NCI-H1105 treated with DMSO at 0.1 percent for 48 hours (cell line): ENCODE results near the gene MKRN2OS.
"Not testable (repeated sequence)": the region's sequence is repeated elsewhere in the genome, so short reads cannot be mapped to it uniquely, and the experiment has no call there.

Source experiments
- DNase-seq: peaks from one replicate; lab custom pipeline; 2025; lab: John Stamatoyannopoulos, UW

MKRN2OS gene

DNA sequence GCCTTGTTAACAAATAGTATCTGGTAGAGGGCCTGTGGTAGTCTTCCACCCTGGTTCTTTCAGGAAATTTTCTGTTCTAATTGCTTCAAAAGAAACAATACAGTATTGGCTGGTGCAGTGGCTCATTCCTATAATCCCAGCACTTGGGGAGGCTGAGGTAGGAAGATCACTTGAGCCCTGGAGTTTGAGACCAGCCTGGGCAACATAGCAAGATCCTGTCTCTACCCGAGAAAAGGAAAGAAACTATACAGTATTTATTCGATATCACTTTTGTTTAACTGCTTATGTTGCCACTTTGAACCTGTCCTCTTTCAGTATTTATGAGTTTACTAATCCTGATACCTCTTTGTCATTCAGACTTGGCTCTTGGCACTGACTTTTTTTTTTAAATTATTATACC, 16.1 kb upstream of the MKRN2OS start:
- no peak for DNase-seq

DNA sequence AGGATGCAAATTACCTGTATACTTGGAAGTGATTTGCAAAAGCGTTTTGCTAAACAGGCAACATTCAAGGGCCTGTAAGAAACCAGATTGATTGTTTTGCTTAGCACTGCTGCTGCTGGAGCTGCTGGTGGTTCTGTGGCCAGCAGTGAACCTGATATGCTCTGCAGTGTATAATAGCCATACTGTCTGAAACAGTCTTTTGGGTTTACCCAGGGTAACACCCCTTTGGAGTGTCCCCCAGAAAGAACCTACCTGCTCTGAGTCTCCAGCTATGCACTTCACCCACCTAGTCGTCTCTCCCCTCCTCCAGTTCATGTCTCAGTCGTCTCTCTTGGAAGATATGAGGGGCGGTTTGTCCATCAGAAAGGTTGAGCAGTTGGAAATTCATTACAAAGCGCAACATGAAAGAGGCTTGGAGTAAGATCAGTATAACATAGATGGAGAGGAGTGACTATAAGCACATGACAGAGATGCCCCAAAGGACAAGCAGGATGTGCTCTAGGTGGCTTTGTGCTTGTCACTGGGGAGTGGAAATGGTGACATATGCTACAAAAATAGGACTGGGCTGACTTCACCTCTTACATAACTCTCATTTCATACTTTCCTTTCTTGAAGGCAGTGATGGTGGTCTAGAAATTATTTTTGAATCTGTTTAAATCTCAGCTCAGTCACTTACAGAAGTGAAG, 15.3 kb upstream of the MKRN2OS start:
- no peak for DNase-seq

DNA sequence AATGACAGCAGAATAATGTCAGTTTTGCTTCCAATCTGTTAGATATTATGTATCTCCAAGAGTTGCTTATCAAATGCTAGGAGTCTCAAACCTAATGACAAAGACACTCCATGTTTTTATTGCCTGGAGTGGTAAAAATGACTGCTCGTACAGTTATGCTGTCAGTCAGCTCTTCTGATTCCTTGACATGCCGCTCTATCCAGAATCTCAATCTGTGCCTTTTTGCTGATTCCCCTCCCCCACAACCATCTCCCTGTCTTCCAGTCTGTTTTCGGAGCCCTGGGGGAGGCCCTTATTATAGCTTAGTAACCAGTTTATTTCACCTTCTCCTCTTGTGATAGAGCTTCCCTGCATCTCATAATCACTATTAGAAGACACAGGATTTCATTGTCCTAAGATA, 14.2 kb upstream of the MKRN2OS start:
- DNase-seq = no peak

DNA sequence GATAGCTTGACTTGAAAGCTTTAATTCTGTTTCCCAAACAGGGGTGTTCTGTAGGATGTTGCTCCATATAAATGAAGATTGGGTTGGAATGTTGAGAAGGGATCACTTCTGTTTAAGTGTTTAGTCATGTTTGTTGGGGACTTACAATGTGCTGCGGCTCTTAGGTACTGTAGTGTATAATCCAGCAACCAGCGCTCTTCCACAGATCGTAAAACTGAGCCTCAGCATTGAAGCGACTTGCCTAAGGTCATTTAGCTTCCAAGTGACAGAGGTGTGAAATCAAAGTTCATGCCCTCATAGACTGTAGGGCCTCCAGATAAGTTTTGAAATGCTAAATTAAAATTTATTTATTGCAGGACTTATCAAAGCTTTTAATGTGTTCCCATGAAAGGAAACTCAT, 13.4 kb upstream of the MKRN2OS start:
- no peak for DNase-seq

DNA sequence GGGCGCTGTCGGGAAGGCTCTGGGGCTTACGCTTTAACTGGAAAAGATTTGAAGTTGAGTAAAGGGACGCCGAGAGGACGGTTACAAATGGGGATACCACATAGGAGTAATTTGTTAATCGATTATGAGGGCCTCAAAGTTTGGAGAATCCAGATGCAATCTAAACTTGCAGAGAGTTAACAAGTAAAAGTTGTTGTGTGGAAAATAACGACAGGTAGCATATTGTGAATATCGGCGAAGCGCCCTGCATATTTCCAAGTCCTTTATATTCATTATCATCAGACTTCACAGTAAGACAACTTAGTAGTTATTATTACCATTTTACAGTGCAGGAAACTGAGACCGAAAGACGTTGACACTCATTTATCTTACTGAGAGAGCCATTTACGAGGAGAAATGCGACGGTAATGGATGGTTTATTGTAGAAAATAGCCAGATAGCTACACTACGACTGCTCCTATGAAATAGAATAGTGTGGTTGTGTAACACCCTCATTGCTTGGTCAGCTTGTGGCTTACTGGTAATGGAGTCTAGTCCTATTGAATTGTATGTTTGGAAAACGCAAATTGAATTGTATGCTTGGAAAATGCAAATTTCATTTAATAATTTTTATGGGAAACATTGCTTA, 12.3 kb upstream of the MKRN2OS start:
- DNase-seq = no peak

DNA sequence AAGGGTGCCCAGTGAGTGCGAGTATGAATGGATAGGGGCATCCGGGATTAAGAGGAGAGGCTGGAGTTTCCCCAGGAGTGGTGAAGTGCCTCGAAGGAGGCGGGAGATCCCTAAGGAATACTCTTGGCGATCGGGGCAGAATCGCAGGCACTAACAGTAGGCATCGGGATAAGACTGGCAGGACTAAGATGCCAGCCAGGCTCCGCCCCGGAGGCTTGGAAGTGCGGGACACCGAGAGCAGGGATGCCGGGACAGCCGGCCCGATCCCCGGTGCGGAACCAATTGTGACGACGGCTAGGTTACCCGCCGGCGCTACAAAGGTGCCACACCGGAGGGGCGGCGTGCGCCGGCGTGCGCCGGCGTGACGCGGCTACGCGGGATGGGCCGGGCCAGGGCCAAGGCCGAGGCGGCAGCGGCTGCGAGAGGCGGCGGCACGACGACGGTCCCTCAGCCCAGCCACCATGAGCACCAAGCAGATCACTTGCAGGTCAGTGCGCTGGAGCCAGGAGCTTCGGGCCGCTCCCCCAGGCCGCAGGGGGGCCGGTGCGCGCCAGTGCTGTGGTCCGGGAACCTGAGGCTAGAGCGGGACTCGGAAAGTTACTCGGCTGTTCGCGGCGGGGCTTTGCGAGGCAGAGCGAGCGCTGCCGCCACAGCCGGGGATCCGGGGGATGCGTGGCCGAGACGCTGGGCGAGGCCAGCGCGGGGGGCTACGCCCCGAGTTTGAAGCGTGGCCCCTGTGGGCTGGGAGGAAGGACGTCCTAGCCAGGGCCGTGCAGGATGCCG, 11.6 kb upstream of the MKRN2OS start, which contains the start of gene MKRN2:
Gene MKRN2, plus strand, starts transcription at position 398 of the 783 bp plus-strand sequence. Its CDS starts 64 bp downstream, at position 462.
- peak; percentile 60 for DNase-seq

DNA sequence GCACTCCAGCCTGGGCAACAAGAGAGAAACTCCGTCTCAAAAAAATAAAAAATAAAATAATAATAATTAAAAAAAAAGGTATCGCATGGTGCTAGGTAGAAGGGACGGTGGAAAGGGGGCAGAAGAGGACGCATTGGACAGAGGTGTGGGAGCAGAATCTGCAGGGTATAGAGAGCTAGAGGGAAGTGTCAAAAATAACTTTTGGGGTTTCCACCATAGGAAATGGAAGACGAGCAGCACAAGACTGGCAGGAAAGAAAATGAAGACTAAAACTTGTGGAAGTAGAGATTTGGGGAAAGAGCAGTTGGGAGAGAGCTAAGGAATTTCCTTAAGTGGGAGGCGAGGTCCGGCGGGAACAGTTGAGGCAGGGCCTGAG, 11.0 kb upstream of the MKRN2OS start:
- no peak for DNase-seq

DNA sequence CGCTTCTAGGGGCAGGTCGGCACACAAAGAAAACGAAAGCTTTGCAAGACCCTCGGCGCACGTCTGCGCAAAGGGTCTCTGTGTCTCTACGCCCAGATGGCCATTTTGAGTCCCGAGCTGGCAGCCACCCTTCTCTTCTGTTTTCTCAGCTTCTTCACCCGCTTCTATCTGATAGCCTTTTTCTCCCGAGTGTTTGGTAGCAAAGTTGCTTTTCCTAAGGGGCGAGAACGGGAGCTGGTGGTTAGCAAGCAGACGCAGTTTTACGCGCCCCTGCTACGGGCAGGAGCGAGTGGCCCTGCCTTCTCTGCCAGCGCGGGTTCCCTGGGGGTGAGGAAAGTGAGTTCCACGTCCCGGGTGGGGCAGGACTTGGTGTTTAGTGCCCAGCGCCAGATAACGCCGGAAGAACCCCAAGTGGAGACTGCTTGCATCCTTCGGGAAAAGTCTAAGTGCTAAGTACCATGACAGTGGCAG, 8.7 kb upstream of the MKRN2OS start:
- DNase-seq = peak; percentile 41

DNA sequence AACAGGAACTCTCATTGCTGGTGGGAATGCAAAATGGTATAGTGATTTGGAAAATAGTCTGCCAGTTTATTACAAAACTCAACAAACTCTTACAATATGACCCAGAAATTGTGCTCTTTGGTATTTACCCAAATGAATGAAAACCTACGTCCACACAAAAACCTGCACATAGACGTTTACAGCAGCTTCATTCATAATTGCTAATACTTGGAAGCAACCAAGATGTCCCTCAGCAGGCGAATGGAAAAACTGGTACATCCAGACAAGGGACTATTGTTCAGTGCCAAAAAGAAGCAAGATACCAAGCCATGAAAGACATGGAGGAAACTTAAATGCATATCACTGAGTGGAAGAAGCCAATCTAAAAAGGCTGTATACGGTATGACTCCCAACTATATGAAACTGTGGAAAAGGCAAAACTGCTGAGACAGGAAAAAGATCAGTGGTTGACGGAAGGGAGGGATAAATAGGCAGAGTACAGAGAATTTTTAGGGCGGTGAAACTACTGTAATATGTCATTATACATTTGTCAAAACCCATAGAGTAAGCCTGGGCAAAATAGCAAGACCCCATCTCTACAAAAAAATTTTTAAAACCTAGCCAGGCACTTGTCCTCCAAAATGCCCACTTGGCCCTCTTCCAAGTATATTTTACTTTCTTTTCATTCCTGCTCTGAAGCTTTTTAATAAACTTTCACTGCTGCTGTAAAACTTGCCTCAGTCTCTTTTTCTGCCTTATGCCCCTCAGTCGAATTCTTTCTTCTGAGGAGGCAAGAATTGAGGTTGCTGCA, 4.9 kb upstream of the MKRN2OS start:
- DNase-seq = no peak

DNA sequence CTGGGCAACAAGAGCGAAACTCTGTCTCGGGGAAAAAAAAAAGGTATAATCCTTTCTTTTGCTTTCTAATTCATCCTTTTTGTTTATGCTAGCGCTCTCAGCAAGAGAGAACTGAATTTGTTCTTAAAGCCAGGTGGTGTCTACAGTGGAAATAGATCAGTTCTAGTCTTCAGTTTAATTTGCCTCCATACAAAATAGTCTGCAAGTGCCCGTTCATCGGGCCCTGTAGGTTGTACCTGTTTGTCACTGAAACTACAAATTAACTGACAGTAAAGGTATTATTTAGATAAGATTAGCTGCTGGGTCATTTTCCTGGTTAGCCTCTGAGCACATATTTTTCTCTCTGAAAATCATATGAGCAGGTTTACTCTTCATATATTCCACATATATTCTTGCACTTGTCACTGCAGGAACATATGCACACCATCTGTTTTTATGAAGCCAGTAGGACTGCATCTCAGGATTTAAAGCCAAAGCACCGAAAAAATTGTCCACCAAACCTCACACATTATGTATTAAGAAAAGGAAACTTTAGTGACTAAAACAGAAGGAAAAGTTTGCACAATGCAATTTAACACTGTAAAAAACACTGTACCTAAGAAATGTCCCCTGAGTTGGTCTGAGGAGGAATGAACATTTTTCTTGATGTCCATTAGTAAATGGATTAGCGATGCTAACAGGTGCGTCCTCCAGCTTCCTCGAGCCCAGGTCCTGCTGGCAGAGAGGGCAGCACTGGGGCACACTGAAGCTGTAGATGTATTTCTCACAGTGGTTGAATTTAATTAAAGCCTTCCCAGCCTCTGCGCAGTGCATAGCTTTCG, 437 bp downstream of the MKRN2OS start:
- DNase-seq = no peak

DNA sequence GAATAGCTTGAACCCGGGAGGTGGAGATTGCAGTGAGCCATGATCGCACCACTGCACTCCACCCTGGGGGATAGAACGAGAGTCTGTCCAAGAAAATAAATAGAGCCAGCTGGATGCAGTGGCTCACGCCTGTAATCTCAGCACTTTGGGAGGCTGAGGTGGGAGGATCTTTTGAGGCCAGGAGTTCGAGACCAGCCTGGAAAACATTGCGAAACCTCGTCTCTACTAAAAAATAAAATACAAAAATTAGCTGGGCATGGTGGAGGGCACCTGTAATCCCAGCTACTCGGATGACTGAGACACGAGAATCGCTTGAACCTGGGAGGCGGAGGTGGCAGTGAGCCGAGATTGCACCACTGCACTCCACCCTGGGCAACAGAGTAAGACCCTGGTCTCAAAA, 1.8 kb downstream of the MKRN2OS start:
- not testable (repeated sequence) for DNase-seq

DNA sequence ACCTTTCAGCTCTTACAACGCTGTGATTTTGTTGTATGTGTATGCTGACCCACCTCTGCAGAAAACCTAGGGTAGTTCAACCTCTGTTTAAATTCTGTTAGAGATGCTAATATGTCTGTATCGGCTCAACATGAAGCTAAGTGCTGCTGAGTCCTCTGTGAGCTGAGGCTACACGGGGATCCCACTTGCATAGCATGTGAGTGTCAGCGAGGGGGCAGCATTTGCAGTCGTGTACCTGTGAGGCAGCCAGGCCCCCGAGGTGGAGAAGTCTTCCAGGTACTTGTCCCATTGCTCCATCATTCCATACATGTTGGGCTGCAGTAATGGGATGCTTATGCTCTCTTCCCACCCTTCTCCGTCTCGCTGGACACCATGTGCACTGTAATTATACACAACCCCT, 3.7 kb downstream of the MKRN2OS start:
- no peak for DNase-seq

DNA sequence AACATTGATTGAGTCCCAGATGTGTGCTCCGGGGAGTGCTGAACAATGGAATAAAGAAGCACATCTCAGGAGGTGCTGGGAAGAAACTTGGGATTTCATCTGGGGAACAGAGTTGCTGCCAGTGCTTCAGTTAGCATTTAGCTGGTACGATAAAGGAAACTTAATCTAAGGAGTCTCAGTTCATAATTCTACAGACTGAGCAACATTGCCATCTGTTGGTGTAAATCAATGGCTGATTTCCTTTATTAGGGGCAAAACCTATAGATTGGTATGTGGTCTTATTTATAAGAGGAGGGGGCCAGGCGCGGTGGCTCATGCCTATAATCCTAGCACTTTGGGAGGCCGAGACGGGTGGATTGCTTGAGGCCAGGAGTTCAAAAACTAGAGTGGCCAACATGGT, 8.9 kb downstream of the MKRN2OS start:
- DNase-seq = no peak

DNA sequence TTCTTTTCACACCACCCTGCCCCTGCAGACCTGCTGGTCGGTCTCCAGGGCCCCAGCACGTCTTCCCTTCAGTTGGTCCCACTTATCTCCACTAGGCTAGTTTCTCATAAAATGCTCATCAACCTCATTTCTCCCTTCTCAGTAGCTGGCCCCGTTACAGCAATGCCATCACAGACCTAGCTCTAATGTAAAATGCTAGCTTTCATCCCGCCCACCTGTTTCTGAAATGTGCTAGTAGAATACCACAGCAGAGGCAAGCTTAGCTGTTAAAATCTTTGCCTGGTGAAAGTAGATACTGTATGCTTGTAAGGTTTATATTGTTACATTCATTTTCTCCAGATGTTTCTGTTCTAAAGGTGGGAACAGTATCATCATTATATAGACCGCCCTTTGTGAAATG, 13.1 kb downstream of the MKRN2OS start:
- no peak for DNase-seq

DNA sequence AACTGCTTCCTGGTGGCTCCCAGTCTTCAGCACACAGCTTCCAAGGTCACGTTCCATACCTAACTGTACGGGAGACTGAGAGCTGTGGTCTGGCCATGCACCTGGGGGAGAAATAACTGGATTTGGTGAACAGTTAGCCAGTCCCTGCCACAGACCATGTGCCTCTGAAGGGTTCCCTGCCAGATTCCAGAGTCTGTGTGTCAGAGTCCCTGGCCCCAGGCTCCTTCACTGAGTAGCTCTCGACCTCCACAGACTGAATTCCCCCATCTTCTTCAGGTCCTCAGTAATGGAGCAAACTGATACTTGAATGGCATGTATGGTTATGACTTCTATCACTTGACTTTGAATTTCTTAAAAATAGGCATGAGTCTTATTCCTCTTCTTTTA, 17.5 kb downstream of the MKRN2OS start:
- DNase-seq = no peak

DNA sequence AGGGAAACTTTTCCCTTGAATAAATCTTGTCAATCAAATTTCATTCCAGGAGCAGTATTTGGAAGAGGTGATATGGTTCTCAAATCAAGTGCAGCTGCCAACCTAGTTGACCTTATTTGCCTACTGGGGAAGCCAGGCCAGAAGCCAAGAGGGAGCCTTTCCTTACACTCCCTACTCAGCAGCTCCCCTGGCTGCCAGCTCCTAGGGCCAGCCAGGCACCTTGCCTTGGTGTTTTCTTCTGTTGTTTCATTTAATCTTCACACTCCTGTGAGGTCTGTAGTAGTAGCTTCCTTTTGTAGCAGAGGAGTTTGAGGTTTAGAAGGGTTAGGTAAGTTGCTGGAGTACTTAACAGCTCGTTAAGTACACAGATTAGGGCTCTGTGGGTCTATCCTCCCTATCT, 22.6 kb downstream of the MKRN2OS start:
- no peak for DNase-seq

DNA sequence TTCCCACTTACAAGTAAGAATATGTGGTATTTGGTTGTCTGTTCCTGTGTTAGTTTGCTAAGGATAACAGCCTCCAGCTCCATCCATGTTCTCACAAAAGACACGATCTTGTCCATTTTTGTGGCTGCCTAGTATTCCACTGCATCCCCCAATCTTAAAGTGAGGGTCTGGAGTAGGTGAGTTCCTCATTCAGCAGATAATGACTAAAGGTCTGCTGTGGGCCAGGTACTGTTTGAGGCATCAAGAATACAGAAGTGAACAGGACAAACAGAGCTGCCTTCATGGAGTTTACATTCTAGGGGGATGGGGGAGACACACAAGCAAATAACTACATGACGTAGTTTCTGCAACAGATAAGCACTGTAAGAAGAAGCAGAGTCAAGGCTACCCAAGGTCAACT, 24.3 kb downstream of the MKRN2OS start:
- DNase-seq = no peak

DNA sequence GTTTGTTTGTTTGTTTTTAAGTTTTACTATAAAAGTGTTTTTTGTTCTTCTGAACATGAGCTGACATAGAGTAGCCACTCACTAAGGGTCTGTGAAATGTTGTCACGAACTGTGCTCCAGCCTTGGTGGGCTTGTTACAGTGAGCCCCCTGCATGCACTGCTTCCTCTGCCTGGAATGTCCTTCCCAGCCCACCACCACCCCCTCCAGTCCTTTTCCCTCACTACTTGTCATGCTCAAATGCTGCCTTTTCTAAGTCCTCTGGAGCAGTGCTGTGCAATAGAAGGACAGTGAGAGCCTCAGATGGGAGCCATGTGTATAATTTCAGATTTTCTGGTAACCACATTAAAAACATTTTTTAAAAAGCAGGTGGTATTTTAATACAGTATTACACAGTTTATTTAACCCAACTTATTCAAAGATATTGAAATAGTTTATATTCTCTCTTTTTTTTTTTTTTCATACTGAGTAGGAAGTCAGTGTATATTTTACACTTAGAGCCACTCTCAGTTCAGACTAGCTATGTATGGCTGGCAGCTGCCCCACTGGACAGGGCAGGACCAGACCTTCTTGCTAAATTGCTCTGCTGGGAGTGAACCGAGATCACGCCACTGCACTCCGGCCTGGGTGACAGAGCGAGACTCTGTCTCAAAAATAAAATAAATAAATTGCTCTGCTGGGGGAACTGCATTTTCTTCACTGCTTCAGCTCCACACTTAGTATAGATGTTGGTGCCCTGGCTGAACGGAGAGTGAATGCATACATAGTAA, 26.9 kb downstream of the MKRN2OS start:
- no peak for DNase-seq

DNA sequence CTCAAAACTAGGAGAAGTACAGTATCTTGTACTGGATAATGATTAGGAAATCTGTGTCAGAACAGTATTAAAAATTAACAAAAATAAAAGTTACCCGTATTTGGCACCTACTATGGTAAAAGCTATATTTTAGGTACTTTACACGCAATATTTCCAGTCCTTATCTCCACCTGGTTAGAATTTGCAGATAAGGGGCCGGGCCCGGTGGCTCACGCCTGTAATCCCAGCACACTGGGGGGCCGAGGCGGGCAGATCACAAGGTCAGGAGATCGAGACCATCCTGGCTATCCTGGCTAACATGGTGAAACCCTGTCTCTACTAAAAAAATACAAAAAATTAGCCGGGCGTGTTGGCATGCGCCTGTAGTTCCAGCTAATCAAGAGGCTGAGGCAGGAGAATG, 28.4 kb downstream of the MKRN2OS start:
- no peak for DNase-seq

DNA sequence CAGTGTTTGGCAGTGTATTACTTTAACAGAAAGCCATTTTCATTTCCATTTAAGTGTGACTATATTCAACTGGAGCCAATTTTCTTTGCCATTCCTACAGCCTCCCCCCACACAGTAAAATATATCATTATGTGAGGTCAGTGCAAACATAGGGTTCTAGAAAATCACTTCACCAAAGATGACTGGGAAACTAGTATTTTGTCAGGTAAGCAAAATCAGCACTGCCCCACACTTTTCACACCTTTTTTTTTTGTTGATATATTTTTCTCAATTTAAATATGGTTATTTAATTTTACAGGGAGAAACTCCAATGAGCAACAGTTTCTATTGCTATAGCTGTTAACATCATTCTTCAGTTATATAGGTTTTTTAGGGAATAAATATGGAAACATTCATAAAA, 29.7 kb downstream of the MKRN2OS start:
- DNase-seq = no peak
